ENCODE results near the gene CBFB. TPM values are rescaled to one million over a fixed set of nuclear protein-coding genes. Genes with fewer than 3 reads are reported as not detected.

Gene CBFB
- total RNA-seq, 3 donors from 2014 or later (not counting 1 experiment from before 2014, with no cell fraction given), result 96.1 to 102 (median 97.2) TPM

DNA sequence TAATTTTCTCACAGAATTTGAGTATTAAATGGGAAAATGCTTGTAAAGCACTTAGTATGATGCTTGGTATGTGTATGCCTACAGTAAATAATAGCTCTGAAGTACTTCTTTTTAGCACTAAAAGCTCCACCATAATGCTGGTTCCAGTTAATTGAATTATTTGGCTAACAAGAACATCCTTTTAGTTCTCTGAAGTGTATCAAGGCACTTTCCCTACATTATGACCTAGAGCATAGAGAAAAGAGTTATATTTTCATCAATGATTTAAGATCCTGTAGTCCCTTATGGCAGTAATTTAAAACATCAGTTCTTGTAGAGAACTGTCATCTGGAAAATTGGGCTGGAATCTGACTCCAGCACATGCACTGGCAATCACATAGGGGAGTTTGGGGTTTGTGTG is 58.9 kb downstream of the CBFB start:
- Mint-ChIP-seq H3K27me3 (ENCODE audit: low read depth in 2 of 2) (no peaks in the 10 kb centered on the region), H3K36me3 (no peaks in the 10 kb centered on the region), H3K4me3 (no peak overlapping the region), H3K27ac (no peak overlapping the region), H3K9me3 (no peaks in the 10 kb centered on the region), H3K4me1 (peaks cover 5 to 24% of the 10 kb centered on the region in 2 donors)
- no peaks in the 10 kb centered on the region for H3K4me1 ChIP-seq (ENCODE audit: control insufficient read depth, insufficient read depth, low read length)
- DNase-seq, result no peak
- TF ChIP-seq, protein P1, sequence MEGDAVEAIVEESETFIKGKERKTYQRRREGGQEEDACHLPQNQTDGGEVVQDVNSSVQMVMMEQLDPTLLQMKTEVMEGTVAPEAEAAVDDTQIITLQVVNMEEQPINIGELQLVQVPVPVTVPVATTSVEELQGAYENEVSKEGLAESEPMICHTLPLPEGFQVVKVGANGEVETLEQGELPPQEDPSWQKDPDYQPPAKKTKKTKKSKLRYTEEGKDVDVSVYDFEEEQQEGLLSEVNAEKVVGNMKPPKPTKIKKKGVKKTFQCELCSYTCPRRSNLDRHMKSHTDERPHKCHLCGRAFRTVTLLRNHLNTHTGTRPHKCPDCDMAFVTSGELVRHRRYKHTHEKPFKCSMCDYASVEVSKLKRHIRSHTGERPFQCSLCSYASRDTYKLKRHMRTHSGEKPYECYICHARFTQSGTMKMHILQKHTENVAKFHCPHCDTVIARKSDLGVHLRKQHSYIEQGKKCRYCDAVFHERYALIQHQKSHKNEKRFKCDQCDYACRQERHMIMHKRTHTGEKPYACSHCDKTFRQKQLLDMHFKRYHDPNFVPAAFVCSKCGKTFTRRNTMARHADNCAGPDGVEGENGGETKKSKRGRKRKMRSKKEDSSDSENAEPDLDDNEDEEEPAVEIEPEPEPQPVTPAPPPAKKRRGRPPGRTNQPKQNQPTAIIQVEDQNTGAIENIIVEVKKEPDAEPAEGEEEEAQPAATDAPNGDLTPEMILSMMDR (IDR thresholded peaks at IDR 0.05), result no peak
- no peaks in the 10 kb centered on the region for H3K9me3 ChIP-seq (ENCODE audit: control insufficient read depth, insufficient read depth, low read length)
- no peaks in the 10 kb centered on the region for H3K27me3 ChIP-seq (ENCODE audit: control insufficient read depth, insufficient read depth, low read length)
- no peak for ATAC-seq
- no peak overlapping the region for H3K27ac ChIP-seq (ENCODE audit: low read length)
- H3K4me3 ChIP-seq (ENCODE audit: low read length), result no peak overlapping the region
- intact Hi-C loops (cut with micrococcal nuclease), result no loop called here
- peaks cover 5% of the 10 kb centered on the region for H3K36me3 ChIP-seq (ENCODE audit: control insufficient read depth, insufficient read depth, low read length)

DNA sequence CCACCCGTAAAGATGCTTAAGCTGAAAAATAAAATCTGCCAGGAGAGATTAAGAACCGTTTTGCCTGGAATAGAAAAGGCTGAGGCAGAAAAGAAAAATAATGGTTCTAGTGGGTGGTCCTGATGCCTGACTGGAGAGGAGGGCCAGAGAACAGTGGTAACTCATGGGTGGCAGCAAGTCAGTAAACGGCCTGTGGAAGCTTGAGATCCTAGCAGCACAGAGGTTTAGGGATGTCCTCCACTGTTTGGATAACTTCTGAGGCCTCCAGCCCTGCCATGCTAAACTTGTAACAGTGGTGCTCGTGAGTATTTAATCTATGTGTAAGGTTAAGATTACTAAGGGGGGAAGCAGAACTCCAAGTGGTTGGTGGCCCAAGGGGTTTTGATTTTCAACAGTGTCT is 59.6 kb downstream of the CBFB start:
- DNase-seq, result no peak
- TF ChIP-seq, protein P1 (IDR thresholded peaks at IDR 0.05), result no peak
- Mint-ChIP-seq H3K27ac (no peak overlapping the region), H3K27me3 (ENCODE audit: low read depth in 2 of 2) (no peaks in the 10 kb centered on the region), H3K9me3 (no peaks in the 10 kb centered on the region), H3K4me1 (peaks cover 5 to 24% of the 10 kb centered on the region in 2 donors), H3K4me3 (no peak overlapping the region), H3K36me3 (no peaks in the 10 kb centered on the region)
- no peaks in the 10 kb centered on the region for H3K4me1 ChIP-seq (ENCODE audit: control insufficient read depth, insufficient read depth, low read length)
- intact Hi-C loops (cut with micrococcal nuclease), result no loop called here
- no peak for ATAC-seq
- no peaks in the 10 kb centered on the region for H3K9me3 ChIP-seq (ENCODE audit: control insufficient read depth, insufficient read depth, low read length)
- H3K27me3 ChIP-seq (ENCODE audit: control insufficient read depth, insufficient read depth, low read length), result no peaks in the 10 kb centered on the region
- H3K36me3 ChIP-seq (ENCODE audit: control insufficient read depth, insufficient read depth, low read length), result peaks cover 7% of the 10 kb centered on the region
- WGBS (ENCODE audit: insufficient coverage), result 91% methylated on average over 4 of the region's 4 CpGs
- H3K27ac ChIP-seq (ENCODE audit: low read length), result no peak overlapping the region
- no peak overlapping the region for H3K4me3 ChIP-seq (ENCODE audit: low read length)

DNA sequence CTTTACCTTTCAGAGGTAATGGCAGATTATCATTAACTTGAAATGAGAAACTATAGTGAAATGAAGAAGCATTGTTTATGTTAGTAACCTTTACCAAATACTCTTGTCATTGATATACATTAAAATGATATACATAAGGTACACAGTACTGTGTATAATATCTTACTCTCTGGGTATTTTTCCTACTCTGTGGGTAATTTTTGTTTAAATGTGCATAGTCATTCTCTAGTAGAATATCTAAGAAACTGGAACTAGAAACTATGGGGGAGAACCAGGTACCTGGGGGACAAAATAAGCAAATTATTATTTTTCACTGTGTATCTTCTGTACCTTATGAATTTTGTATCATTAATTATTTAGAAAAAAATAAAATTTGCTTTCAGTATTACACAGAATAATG is 60.2 kb downstream of the CBFB start:
- Histone ChIP-seq H3K4me3 (ENCODE audit: low read length) (no peak overlapping the region), H3K9me3 (ENCODE audit: control insufficient read depth, insufficient read depth, low read length) (no peaks in the 10 kb centered on the region), H3K27ac (ENCODE audit: low read length) (no peak overlapping the region), H3K27me3 (ENCODE audit: control insufficient read depth, insufficient read depth, low read length) (no peaks in the 10 kb centered on the region), H3K4me1 (ENCODE audit: control insufficient read depth, insufficient read depth, low read length) (no peaks in the 10 kb centered on the region), H3K36me3 (ENCODE audit: control insufficient read depth, insufficient read depth, low read length) (peaks cover 8% of the 10 kb centered on the region)
- TF ChIP-seq, protein P1 (IDR thresholded peaks at IDR 0.05), result no peak
- intact Hi-C loops (cut with micrococcal nuclease), result no loop called here
- Mint-ChIP-seq H3K27me3 (ENCODE audit: low read depth in 2 of 2) (no peaks in the 10 kb centered on the region), H3K27ac (peak overlapping the region in 1 of 2 donors; percentile 53), H3K4me3 (no peak overlapping the region), H3K4me1 (peaks cover 5 to 24% of the 10 kb centered on the region in 2 donors), H3K9me3 (no peaks in the 10 kb centered on the region), H3K36me3 (no peaks in the 10 kb centered on the region)
- ATAC-seq (no peak), DNase-seq (no peak)

DNA sequence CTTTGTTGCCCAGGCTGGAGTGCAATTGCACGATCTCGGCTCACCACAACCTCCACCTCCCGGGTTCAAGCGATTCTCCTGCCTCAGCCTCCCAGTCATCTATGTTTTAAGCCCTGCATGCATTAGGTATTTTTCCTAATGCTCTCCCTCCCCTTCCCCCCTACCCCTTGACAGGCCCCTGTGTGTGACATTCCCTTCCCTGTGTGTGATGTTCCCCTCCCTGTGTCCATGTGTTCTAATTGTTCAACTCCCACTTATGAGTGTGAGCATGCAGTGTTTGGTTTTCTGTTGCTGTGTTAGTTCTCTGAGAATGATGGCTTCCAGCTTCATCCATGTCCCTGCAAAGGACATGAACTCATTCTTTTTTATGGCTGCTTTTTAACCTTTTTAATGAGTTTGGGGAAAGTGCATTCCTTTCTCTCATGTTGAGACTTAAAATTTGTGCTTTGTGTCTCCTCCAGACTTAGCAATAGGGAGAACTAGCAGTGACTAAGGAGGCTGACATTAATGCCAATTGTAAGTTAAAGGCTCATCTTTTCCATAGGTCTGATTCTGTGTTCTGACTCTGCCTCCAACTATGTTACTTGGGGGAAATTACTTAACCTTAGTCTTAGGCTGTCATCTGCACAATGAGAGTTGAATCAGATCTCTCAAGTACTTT is 63.1 kb downstream of the CBFB start:
- Mint-ChIP-seq H3K27ac (peak overlapping the region in 1 of 2 donors; percentile 57), H3K36me3 (no peaks in the 10 kb centered on the region), H3K4me1 (peaks cover 5 to 15% of the 10 kb centered on the region in 2 donors), H3K4me3 (no peak overlapping the region), H3K9me3 (no peaks in the 10 kb centered on the region), H3K27me3 (ENCODE audit: low read depth in 2 of 2) (no peaks in the 10 kb centered on the region)
- TF ChIP-seq, protein P1 (IDR thresholded peaks at IDR 0.05), result no peak
- intact Hi-C loops (cut with micrococcal nuclease), result no loop called here
- H3K9me3 ChIP-seq (ENCODE audit: control insufficient read depth, insufficient read depth, low read length), result no peaks in the 10 kb centered on the region
- no peak overlapping the region for H3K4me3 ChIP-seq (ENCODE audit: low read length)
- peaks cover 10% of the 10 kb centered on the region for H3K36me3 ChIP-seq (ENCODE audit: control insufficient read depth, insufficient read depth, low read length)
- H3K4me1 ChIP-seq (ENCODE audit: control insufficient read depth, insufficient read depth, low read length), result no peaks in the 10 kb centered on the region
- H3K27me3 ChIP-seq (ENCODE audit: control insufficient read depth, insufficient read depth, low read length), result no peaks in the 10 kb centered on the region
- no peak for ATAC-seq
- DNase-seq, result no peak
- no peak overlapping the region for H3K27ac ChIP-seq (ENCODE audit: low read length)
- 97% methylated on average over 4 of the region's 4 CpGs for WGBS (ENCODE audit: insufficient coverage)
